ENCODE measurements around the gene ITPA.
A peak's percentile ranks its signal among the peaks of the same experiment; 100 is the strongest.

ITPA gene

DNA sequence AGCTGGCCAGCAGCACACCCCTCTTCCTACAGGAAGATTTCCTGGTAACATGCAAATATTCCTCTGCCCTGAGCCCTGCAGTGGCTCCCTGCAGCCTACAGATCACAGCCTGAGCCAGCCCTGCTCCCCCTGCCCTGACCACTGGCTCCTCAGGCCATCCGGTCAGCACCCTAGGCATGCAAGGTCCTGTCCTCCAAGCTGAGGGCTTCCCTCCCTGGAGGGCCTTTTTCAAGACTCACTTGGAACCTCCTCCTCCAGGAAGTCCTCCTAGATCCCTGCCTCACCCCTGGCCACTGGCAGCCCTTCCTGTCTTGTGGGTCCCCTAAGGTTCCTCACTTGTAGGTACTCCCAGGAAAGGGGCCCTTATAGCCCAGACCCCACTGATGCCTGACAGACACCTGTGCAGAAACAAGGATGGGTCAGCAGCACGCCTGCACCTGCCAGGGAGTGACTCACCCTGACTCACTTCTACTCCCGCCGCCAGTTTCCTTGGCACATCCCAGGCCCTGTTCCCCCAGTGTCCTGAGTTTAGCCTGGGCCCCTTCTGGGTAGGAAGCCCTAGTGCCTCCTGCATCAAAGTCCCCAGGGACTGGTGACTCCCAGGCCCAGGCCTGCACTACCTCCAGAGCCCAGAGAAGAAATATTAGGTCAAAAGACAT lies 26.5 kb downstream of the ITPA start:
- TF ChIP-seq POLR2A (IDR thresholded peaks at IDR 0.05; ENCODE audit: low read depth, low read length) = no peak
- peak; percentile 90 for DNase-seq (ENCODE audit: insufficient read length, low spot score)
- FAIRE-seq = no peak

DNA sequence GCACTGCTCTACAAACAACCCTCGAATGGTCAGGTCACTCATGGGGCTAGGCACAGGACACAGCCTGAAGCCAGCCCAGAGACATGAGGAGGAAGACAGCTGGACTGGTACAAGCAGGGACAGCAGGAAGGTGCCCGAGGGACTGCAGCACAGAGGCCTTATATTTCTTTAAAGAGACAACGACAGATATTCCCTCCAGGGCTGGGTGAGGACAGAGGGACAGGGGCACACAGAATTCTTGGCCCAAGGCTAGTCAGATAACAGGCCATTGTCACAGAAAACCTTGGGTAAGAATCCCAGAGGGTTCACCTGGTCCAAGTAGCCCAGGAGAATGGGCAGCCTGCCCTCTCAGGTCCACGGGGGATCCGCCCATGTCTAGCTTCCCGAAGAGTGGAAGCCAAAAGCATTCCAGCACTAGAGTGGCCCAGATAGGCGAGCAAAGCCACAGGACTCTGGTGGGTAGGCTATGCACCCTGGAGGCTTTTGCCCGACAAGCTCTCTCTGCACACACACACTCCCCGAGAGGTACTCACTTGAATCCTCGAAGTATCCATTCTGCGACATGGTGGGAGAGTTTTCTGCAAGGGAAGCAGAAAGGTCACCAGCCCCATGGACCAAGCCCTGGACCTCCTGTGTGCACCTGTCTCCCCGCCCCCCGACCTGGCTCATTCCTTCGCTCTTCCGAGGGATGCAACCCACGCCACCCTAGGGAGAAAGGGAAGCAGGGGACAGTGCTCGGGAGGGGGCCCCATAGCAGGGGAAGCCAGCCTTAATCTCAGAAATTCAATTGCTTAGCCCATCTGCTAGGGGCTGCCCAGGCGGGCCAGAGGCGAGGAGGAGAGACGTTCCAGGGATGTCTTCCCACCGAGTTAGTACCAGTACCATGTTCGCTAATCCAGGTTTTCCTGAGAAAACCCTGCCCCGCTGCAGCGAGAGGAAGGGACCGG lies 28.0 kb downstream of the ITPA start:
- TF ChIP-seq POLR2A (IDR thresholded peaks at IDR 0.05; ENCODE audit: low read depth, low read length) = no peak
- FAIRE-seq (no peak), DNase-seq (ENCODE audit: insufficient read length, low spot score) (no peak)

- DNase-seq (ENCODE audit: insufficient read length, low spot score) = no peak
- TF ChIP-seq POLR2A (IDR thresholded peaks at IDR 0.05; ENCODE audit: low read depth, low read length) = no peak
- FAIRE-seq = no peak
Measured at GRCh38 chr20:3237958-3238615, 28.8 kb downstream of the ITPA start.

- FAIRE-seq (no peak), DNase-seq (ENCODE audit: insufficient read length, low spot score) (peak; percentile 70)
- no peak for TF ChIP-seq POLR2A (IDR thresholded peaks at IDR 0.05; ENCODE audit: low read depth, low read length)
Measured at GRCh38 chr20:3238616-3239025, 29.3 kb downstream of the ITPA start.

DNA sequence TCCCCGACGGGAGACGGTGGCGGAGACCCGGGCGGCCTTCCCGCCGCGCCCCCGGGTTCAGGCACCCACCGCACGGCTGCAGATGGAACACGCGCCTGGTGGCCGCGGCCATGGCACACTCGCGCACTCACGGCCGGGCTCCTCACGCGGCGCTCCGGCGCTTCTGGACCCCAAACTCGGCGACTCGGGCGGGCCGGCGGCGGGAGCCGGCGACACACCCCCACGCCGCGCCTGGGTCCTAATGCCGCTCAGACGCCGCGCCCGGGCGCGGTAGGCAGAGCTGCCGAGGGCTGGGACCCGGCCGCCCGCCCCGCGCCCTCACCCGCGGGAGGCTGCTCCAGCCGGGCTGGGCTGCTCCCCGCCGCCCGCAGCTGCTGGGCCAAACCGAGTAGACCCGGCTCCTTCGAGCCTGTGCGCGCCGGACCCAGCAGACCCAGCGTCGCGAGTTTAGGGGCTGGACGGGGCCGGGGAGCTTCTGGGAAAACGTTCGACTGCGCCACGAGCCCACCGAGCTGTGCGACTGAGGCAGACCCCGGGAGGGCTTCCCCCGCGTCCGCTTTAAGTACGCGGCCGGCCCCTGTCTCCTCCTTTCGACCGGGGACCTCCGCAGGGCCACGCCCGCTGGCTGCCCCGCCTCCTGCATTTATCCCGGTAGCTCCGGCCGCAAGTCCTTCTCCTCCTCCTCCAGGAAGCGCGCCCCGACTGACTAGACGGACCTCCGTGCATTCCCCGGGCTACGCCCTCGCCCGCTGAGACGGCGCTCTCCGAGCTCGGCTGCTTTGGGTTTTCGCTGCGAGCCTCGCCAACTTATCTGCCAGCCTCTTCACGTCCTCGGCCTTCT lies 29.9 kb downstream of the ITPA start, which contains the start of gene SLC4A11:
TSS of gene SLC4A11 (minus strand) at position 165 of the 841 bp plus-strand sequence. CDS start at position 112, 53 bp downstream.
- FAIRE-seq = no peak
- DNase-seq (ENCODE audit: insufficient read length, low spot score) = peak; percentile 85
- peak; percentile 46; the same call in 1 of the 2 replicates for TF ChIP-seq POLR2A (IDR thresholded peaks at IDR 0.05; ENCODE audit: low read depth, low read length)

DNA sequence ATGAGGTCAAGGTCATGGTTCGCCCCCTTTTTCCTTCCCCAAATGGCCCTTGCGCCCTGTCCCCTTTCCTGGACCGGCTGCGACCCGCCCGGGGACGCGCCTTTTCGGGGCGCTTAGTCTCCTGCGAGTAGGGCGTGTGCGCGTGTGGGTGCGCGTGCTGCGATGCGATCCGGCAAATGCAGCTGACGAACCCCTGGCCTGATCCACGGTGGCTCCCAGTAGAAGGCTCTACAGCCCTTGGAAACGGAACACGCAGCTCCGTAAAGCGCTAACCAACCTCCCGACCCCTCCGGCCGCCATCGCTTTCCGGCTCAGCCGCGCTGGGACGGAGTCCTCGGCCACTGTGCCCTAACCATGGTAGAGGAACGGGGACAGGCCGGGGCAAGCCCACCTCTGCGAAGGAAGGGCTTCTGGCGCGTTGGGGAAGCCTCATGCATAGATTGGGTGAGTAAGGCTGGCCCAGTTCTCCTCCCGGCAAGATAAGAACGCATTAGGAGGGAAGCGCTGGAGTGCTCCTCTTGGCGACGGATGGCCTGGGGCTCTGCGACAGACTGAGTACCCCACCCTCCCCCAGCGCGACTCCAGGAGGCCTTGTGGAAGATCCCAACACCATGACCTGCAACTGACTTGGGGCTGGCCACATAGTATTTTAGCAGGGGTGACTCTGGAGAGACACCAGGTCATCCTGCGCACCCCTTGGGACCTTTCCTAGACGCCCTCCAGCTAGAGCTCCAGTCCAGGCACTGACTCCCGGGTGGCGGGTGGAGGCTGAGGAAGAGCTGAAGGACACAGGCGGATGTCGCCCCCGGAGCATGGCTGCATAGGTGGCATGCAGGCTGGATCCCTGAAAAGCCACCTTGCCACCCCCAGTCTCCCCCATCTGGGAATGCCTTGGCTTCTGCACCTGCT lies 30.8 kb downstream of the ITPA start:
- FAIRE-seq (no peak), DNase-seq (ENCODE audit: insufficient read length, low spot score) (no peak)
- no peak for TF ChIP-seq POLR2A (IDR thresholded peaks at IDR 0.05; ENCODE audit: low read depth, low read length)

- FAIRE-seq = no peak
- no peak for TF ChIP-seq POLR2A (IDR thresholded peaks at IDR 0.05; ENCODE audit: low read depth, low read length)
- no peak for DNase-seq (ENCODE audit: insufficient read length, low spot score)
Measured at GRCh38 chr20:3240776-3241363, 31.6 kb downstream of the ITPA start.

GRCh38 chr20:3242172-3242692 lies 32.9 kb downstream of the ITPA start:
- no peak for DNase-seq (ENCODE audit: insufficient read length, low spot score)
- no peak for TF ChIP-seq POLR2A (IDR thresholded peaks at IDR 0.05; ENCODE audit: low read depth, low read length)
- FAIRE-seq = no peak

DNA sequence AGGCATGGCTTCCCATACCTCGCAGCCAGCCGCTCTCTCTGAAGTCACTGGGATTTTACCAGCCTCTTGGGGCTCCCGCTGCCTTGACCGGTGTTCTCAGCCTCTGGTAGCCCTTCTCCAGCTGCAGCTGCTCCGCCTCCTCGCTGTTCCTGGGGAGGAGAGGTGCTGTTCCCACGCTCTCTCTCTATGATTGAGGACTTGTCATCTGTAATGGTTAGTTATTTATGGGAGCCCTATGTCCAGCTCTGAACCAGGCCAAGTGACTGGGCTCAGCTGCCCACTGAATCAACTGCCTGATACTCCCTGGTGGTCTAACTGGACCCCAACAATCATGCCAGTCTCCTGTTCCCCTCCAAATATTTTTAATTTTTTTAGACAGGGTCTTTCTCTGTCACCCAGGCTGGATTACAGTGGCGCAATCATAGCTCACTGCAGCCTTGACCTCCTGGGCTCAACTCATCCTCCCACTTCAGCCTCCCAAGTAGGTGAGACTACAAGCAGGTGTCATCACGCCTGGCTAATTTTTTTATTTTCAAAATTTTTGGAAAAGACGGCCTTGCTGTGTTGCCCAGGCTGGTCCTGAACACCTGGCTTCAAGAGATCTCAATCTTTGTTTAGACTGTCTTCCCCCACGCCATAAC lies 34.5 kb downstream of the ITPA start:
- no peak for FAIRE-seq
- DNase-seq (ENCODE audit: insufficient read length, low spot score) = no peak
- TF ChIP-seq POLR2A (IDR thresholded peaks at IDR 0.05; ENCODE audit: low read depth, low read length) = no peak

GRCh38 chr20:3244613-3245012 lies 35.3 kb downstream of the ITPA start:
- TF ChIP-seq POLR2A (IDR thresholded peaks at IDR 0.05; ENCODE audit: low read depth, low read length) = no peak
- no peak for DNase-seq (ENCODE audit: insufficient read length, low spot score)
- FAIRE-seq = no peak

DNA sequence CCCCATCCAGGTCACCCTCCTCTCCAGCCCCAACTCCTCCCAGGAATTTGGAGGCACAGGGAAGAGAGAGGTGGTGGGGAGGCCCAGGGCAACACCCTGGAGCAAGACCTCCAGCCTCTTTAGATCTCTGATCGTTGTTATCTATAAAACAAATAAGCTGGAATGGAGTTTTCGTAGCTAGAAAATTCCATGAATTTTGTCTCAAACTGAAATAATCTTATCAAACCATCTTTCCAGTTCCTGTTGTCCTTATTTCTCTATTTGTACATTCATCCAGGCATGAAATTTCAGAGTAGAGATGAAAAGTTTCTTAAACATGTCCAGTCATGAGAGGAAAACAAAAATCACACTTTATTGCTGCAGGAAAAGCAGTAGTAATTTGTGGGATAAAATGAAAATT lies 35.9 kb downstream of the ITPA start:
- TF ChIP-seq POLR2A (IDR thresholded peaks at IDR 0.05; ENCODE audit: low read depth, low read length) = no peak
- no peak for DNase-seq (ENCODE audit: insufficient read length, low spot score)
- no peak for FAIRE-seq
